GDM1 (cell line): ENCODE measurements around the gene ANO9.
"Not testable (repeated sequence)": the region's sequence is repeated elsewhere in the genome, so short reads cannot be mapped to it uniquely, and the experiment has no call there.

ENCODE experiments used
- DNase-seq: peaks from one replicate; lab custom pipeline; 2025; lab: John Stamatoyannopoulos, UW

Gene ANO9

GRCh38 chr11:434496-434895, 7.3 kb downstream of the ANO9 start:
- DNase-seq, result no peak

- DNase-seq, result no peak
These were observed 8.2 kb downstream of the ANO9 start for GRCh38 chr11:433641-434040.

- DNase-seq, result no peak
These were observed 8.7 kb downstream of the ANO9 start for GRCh38 chr11:433111-433510.

GRCh38 chr11:432501-433100, 9.2 kb downstream of the ANO9 start:
- DNase-seq, result no peak

- no peak for DNase-seq
These were observed 9.9 kb downstream of the ANO9 start for GRCh38 chr11:431921-432320.

- DNase-seq, result no peak
These were observed 11.8 kb downstream of the ANO9 start for GRCh38 chr11:429931-430456.

- no peak for DNase-seq
These were observed 12.4 kb downstream of the ANO9 start for GRCh38 chr11:429391-429790.

- DNase-seq, result no peak
These were observed 13.5 kb downstream of the ANO9 start for GRCh38 chr11:428295-428694.

- no peak for DNase-seq
These were observed 15.0 kb downstream of the ANO9 start for GRCh38 chr11:426851-427250.

- DNase-seq, result no peak
These were observed 16.5 kb downstream of the ANO9 start for GRCh38 chr11:425301-425700.

- not testable (repeated sequence) for DNase-seq
These were observed 17.0 kb downstream of the ANO9 start for GRCh38 chr11:424766-425165.

- no peak for DNase-seq
These were observed 17.6 kb downstream of the ANO9 start for GRCh38 chr11:424232-424631.

GRCh38 chr11:422249-422656, 19.6 kb downstream of the ANO9 start:
- no peak for DNase-seq

GRCh38 chr11:420911-421321, 20.9 kb downstream of the ANO9 start:
- no peak for DNase-seq

- DNase-seq, result no peak
These were observed 21.5 kb downstream of the ANO9 start for GRCh38 chr11:420054-420910.

- no peak for DNase-seq
These were observed 22.4 kb downstream of the ANO9 start for GRCh38 chr11:419248-420005.

- no peak for DNase-seq
These were observed 23.2 kb downstream of the ANO9 start for GRCh38 chr11:418343-419247.

GRCh38 chr11:417652-418342, 24.0 kb downstream of the ANO9 start:
- no peak for DNase-seq

- no peak for DNase-seq
These were observed 24.8 kb downstream of the ANO9 start for GRCh38 chr11:416757-417621.
